ENCODE results near the gene CCDC33.
A peak's percentile ranks its signal among the peaks of the same experiment; 100 is the strongest.

CCDC33 gene

DNA sequence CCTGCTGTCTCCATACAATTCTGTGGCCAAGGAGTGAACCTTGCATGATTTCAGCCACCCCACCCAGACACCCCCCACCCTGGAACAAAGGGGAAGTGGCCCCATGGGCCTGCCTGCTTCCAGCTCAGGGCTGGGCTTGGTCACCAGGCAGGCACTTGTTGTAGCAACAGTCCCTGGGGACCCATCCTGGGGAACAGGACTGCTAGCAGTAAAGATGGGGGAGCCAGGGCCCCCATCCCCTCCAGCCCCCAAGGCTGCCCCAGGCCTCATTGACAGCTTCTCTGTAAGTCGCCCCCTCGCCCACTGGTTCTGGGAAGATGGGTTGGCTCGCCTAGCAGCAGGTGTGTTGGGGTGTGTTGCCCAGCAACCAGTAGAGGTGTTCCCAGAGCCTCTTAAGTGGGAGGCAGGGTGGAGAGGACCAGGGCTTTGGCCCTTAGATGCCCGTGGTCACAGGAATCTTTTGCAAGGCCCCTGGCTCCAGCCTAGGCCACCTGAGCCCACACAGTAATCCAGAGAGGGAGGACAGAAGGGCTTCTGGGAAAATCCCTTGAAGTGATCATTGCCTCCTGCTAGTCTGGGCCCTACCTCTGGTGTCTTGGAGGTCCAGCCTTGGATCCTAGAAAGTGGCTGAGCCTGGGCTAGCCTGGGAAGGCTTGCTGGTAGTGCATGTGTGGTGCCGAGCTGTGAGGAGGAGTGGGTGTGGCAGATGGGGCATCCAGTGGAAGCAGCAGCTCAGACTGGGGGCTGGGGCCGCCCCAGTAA, 82.4 kb downstream of the CCDC33 start:
- TF ChIP-seq, protein P1, sequence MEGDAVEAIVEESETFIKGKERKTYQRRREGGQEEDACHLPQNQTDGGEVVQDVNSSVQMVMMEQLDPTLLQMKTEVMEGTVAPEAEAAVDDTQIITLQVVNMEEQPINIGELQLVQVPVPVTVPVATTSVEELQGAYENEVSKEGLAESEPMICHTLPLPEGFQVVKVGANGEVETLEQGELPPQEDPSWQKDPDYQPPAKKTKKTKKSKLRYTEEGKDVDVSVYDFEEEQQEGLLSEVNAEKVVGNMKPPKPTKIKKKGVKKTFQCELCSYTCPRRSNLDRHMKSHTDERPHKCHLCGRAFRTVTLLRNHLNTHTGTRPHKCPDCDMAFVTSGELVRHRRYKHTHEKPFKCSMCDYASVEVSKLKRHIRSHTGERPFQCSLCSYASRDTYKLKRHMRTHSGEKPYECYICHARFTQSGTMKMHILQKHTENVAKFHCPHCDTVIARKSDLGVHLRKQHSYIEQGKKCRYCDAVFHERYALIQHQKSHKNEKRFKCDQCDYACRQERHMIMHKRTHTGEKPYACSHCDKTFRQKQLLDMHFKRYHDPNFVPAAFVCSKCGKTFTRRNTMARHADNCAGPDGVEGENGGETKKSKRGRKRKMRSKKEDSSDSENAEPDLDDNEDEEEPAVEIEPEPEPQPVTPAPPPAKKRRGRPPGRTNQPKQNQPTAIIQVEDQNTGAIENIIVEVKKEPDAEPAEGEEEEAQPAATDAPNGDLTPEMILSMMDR (conservative IDR thresholded peaks at IDR 0.05; ENCODE audit: low read depth, low read length), result no peak
- H3K4me3 ChIP-seq (ENCODE audit: low read depth, low read length), result no peak overlapping the region
- DNase-seq (ENCODE audit: low read depth), result peak; percentile 20

DNA sequence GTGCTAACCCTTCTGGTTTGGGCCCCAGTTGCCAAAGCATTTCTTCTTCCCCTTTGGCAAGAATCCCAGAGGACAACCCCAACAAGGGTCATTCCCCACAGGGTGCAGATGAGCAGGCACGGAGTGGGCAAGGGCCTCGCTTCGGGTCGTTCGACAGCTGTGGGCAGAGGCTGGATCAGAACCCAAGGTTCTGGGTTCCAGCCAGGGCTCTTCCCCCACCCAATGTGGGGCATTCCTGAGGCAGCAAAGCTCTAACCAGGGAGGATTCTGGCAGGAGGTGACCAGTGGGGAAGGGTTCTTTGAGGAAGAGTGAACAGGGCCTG, 83.0 kb downstream of the CCDC33 start:
- H3K4me3 ChIP-seq (ENCODE audit: low read depth, low read length), result no peak overlapping the region
- TF ChIP-seq, protein P1 (conservative IDR thresholded peaks at IDR 0.05; ENCODE audit: low read depth, low read length), result no peak
- no peak for DNase-seq (ENCODE audit: low read depth)

DNA sequence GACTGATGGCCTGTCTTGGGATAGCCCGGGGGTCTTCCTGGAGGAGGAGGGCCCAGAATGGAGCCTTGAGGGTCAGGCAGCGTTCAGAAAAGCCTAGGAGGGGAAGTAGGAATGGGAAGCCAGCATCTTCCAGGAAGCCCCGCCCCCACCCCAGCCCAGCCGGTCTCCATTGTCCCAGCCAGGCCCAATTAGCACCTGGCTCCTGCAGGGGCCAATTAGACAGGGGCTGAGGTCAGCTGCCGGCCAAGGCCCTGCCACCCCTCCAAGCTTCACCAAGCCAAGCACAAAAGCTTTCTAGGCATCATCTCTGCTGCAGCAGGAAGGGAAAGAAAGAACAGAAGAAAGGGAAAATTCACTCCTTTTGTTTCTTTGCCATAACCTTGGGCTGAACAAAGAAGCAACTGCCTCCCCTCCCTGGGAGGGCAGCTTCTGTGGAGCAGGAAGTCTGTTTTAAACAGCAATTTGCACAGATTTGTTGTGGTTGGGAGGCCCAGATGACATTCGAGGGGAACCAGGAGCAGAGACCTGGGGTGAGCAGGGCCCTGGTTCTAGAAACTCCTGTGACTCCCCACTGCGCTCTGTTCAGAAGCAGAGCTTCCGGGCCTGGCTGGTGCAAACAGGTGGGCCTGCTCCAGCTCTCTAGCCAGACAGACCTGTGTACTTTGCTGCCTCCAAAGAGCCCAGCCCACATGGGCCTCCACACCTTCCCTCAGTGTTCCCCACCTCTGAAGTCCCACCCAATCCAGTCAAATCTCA, 83.6 kb downstream of the CCDC33 start:
- TF ChIP-seq, protein P1 (conservative IDR thresholded peaks at IDR 0.05; ENCODE audit: low read depth, low read length), result no peak
- DNase-seq (ENCODE audit: low read depth), result no peak
- no peak overlapping the region for H3K4me3 ChIP-seq (ENCODE audit: low read depth, low read length)

DNA sequence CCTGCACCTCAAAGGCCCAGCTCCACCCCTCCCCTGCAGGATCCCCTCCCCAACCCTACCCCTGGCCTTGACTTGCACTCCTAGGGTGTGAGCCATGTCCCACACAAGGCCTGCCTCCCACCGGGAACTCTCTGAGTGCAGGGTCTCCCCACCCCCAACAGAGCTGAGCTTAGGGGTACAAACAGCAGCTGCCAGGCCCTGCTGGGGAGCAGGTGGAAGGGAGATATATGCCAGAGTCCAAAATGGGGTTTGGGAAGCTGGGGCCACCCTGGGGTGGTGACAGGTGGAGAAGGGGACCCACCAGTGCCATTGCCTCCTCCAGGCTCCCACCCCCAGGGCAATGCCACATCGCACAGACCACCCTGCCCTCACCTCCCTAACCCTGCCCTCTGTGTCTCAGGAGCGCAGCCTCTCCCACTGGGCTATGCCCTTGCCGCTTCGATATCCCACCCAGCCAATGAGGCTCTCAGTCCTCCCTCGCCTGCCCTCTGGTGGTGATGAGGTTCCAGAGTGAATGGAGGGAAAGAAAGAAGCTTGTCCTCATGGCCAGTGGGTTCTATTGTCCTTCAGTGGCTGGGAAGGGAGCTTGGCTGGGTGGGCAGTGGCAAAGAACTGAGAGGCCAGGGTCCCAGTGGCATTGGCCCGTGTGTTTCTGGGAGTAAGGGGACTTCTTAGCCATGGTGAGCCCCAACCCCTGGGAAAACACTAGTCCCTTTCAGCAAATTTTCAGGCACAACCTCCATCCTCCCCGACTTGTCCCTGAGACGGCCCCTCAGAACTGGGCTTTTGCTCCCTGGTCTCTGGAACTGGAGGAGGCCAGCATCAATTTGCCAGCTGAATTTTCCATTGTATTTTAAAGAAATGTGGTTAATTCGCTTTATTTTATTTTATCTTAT, 84.5 kb downstream of the CCDC33 start:
- TF ChIP-seq, protein P1 (conservative IDR thresholded peaks at IDR 0.05; ENCODE audit: low read depth, low read length), result peak; percentile 90
- no peak overlapping the region for H3K4me3 ChIP-seq (ENCODE audit: low read depth, low read length)
- peak; percentile 67 for DNase-seq (ENCODE audit: low read depth)

DNA sequence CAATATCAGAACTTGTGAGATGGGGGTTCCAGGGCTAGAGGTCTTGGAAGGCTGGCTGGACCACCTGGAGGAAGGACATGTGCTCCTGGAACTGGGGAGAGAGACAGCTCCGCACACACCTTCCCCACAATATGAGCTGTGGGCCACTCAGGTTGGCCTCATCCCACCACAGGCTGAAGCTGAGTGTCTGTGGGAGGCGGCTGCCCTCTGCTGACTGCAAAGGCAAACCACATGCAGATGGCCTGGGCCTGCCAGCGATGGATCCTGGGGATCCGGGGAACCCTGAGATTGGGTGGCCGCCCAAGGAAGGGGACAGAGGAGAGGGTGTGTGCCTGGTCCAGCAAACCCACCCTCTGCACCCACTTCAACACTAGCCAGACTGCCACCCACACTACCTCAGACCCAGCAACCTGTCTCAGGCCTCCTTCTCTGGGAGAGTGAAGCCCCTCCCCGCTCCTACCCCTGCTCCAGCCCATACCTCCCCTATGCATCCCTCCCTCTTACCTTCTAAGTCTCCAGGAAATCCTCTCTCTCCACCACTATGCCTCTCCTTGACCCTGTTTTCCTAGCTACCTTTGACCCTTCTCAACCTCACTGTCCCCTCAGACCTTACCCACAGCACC, 86.5 kb downstream of the CCDC33 start:
- no peak overlapping the region for H3K4me3 ChIP-seq (ENCODE audit: low read depth, low read length)
- peak; percentile 77 for DNase-seq (ENCODE audit: low read depth)
- TF ChIP-seq, protein P1 (conservative IDR thresholded peaks at IDR 0.05; ENCODE audit: low read depth, low read length), result peak; percentile 95

DNA sequence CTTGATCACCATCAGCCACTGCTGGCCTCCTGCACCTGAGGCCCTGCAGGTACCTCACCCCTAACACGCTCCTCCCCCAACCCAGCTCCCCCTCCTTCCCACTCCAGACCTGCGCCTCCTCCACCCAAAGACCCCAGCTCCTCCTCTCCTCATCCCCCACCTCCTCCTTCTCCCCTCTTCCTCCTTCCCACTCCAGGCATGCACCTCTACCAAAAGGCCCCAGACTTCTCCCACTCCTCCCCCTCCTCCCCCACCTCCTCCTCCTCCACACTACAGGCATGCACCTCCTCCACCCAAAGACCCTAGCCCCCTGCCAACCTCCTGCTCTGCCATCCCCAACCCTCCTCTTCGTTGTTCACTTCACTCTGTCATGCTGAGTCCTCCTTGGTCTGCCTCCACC, 88.6 kb downstream of the CCDC33 start:
- TF ChIP-seq, protein P1 (conservative IDR thresholded peaks at IDR 0.05; ENCODE audit: low read depth, low read length), result no peak
- no peak for DNase-seq (ENCODE audit: low read depth)
- H3K4me3 ChIP-seq (ENCODE audit: low read depth, low read length), result no peak overlapping the region
